Activated CD4-positive, CD25-positive, alpha-beta regulatory T cell (primary cell): ENCODE data around the gene FZD8.

ENCODE experiments used
- DNase-seq, 4 experiments: peaks; one replicate each; lab custom pipeline; 2025; lab: John Stamatoyannopoulos, UW

Gene FZD8

DNA sequence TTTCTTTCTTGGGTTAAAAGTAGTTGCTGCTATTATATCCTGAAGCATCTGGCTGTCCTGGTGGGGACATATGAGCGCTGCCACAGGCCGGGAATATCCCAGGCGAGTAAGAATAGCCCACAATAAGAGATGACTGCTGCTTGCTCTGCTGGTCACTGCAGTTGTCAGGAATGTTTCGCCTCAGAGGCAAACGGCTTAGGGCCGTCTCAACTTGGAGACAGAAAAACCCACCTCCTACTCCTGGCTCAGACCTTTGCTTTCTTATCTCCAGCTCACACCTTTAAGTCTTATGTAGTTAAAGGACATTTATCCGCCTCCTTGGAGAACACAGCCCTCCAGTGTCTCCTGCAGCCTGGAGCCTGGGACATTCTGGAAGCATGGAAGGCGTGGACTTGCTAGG lies 36.9 kb downstream of the FZD8 start, which contains the start of gene GJD4:
GJD4 (plus strand) TSS at position 151 of the 400 bp plus-strand sequence; CDS start at position 378, 227 bp downstream.
- no peak for DNase-seq

DNA sequence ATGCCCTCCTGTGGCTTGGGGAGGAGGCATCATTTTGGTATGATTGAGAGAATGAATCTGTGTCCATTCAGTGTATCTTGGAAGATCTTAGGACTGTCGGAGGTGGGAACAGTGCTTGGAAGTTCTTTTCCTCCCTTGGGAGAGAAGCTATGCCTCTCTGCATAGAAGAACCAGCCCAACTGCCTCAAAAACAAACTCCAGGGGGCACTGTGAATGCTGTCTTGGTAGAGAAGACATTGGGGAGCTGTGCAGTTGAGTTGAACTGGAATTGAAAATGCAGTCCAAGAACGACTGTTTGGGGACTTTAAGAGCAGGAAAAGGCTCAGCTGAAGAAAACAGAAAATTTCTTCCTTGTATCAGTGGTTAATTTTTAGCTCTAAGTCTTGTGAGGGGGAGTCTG lies 41.9 kb downstream of the FZD8 start:
- DNase-seq, result no peak

DNA sequence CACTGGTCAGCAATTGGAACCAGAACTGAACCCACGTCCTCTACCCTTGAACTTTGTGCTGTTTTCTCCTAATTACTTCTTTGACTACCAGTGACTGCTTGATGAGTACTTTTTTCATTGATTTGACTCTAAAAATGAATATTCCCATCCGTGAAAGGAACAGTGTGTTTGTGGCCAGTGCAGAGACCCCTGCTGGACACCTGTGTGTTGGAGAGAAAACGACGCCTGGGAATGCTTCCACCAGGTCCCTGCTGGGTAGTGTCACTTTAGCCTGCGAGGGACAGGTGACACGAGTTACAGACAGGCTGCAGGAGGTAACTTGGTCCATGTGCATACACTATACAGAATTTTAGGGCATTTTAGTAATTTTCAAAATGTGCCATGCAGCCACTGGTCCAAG lies 43.7 kb downstream of the FZD8 start:
- no peak for DNase-seq

DNA sequence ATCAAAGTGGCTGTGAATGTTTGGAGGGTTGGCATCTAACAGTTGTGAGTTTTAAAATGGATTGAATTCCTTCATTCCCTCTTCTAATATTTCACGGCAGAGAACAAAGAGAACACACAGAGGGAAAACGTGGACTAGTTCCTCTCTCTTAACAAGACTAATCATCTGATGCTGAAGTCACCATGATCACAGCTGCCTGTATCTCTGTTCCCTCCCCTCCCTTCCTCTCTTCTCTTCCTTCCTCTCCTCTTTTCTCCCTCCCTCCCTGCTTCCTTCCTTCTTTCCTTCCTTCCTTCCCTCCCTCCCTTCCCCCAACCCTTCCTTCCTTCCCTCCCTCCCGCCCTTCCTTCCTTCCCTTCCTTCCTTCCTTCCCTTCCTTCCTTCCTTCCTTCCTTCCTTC lies 47.0 kb downstream of the FZD8 start:
- DNase-seq, result no peak

DNA sequence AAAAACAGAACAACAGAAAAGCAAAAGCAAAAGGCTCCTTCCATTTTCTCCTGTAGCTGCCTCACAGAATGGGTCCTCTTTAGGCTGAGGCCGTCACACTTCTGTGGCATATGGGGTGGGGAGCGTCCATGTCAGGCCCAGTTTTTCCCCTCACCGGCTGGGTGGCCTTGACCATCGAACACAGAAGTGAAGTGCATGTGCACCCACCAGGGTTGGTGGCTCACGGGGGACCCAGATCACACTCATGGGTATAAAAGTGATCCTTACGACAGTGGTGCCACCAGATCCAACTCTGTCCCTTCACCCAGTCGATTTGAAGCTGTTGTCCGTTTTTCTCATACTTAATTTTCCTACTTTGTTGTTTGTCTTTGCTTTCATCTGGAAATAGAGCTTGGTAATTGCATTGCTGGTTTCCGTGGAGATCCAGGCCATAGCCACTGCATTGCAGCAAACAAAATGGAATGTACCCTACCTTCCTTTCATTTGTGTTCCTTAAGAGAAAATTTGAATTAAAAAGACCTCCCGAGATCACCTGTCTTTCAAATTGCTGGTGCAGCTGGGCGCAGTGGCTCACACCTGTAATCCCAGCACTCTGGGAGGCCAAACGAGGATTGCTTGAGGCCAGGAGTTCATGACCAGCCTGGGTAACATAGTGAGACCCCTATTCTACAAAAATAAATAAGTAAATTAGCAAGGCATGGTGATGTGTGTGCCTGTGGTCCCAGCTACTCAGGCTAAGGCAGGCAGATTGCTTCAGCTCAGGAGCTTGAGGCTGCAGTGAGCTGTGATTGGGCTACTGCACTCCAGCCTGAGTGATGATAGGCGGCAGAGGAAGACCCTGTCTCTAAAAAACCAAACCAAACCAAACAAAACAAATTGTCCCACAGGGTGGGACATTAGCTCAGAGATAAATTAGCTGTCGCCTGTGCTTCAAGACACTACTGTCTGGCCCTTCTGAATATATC lies 47.7 kb downstream of the FZD8 start:
- DNase-seq, result no peak

DNA sequence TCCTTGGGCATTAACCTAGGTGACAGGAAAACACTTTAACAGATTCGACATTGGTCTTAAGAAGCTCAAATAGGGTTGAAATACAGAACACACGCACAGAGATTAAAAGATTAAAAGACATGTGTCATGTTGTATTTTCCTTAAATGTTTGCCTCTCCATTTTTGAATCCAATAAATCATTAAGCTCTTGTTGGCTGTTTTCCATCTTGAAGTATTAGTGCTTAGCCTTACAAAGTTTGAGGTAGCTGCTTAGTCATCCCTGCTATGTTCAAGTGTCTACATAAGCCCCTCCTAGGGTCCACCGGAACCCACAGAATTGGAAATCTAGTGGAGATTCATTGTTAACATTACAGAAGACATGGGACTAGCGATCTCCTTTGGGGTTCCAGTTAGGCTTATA lies 49.7 kb downstream of the FZD8 start:
- no peak for DNase-seq

DNA sequence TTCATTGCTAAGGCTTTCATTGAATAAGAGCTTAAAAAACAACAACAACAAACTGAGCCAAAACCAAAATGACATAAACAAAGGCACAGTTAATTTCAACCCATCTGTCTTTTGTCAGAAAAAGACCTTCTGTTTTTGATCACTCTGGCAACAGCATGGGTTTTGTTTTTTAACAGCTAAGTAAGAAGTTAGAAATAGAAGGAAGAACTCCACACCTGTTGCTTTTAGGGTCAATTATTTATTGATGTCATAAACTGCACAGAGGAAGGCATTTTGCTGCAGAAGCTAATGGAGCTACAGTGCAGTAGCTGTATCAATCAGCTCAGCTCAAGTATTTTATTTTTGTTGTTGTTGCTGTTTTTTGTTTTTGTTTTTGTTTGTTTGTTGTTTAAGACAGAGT lies 53.3 kb downstream of the FZD8 start:
- no peak for DNase-seq
